Measurements from ENCODE around the gene HMX1. TPM values are rescaled to one million over a fixed set of nuclear protein-coding genes. Genes with fewer than 3 reads are reported as not detected.

Gene HMX1
- total and polyA plus RNA-seq, 2 donors from 2014 or later = not detected

DNA sequence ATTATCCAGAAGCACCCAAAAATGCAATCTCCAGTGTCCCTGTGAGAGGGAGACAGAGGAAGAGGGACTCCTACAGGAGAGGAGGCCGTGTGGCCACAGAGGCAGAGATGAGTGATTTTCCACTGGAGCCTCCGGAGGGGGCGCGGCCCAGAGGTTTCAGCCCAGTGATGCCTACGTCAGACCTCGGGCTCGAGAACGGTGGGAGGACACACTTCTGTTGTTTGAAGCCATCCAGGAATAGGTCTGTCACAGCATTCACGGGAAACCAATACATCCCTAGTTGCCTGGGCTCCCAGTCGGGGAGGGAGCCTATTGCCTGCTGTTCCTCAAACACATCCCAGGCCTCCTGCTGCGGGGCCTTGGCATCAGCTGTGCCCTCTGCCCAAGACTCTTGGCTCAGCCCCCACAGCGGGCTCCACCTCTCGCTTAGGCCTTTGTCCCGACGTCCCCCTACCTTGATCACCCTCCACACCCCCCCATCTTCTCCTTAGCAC is 39.2 kb upstream of the HMX1 start:
- TF ChIP-seq, protein P1, sequence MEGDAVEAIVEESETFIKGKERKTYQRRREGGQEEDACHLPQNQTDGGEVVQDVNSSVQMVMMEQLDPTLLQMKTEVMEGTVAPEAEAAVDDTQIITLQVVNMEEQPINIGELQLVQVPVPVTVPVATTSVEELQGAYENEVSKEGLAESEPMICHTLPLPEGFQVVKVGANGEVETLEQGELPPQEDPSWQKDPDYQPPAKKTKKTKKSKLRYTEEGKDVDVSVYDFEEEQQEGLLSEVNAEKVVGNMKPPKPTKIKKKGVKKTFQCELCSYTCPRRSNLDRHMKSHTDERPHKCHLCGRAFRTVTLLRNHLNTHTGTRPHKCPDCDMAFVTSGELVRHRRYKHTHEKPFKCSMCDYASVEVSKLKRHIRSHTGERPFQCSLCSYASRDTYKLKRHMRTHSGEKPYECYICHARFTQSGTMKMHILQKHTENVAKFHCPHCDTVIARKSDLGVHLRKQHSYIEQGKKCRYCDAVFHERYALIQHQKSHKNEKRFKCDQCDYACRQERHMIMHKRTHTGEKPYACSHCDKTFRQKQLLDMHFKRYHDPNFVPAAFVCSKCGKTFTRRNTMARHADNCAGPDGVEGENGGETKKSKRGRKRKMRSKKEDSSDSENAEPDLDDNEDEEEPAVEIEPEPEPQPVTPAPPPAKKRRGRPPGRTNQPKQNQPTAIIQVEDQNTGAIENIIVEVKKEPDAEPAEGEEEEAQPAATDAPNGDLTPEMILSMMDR (IDR thresholded peaks at IDR 0.05; ENCODE audit: borderline replicate concordance, extremely low read depth, insufficient read depth) = no peak
- peaks cover 3% of the 10 kb centered on the region for H3K27me3 ChIP-seq (ENCODE audit: control insufficient read depth, insufficient read depth, low read length)
- no peak for FAIRE-seq

DNA sequence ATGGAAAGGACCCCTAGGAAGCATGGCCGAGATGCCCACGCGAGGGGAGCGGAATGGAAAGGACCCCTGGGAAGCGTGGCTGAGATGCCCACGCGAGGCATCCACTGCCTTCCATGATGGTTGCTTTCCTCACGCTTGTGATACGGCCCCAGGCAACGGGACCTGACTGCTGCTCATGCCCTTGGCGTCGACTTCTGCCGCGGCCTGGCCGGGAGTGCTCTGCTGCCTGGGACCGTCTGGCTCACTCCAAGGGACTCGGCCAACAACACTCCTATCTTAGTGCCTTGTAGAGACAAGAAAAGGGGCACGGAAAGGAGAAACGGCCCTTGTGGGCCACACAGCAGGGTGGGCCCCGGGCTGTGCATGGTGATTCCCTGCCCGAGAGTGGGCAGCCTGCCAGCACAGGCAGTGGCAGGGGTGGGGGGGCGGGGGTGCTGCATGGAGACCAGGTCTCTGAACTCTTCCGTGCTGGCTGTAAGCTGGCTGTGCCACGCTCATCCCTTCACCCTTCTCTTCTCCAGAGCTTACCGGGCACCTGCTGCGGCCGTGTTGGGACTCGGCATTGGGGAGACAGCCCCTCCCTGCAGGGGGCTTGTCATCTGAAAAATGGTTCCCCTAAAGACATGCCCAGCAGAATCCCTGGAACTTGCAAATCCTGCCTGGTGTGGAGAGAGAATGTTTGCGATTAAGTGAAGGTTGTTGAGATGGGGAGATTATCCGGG is 38.6 kb upstream of the HMX1 start:
- H3K9ac ChIP-seq (ENCODE audit: low read length in 3 of 3) = no peak overlapping the region
- H3K36me3 ChIP-seq (ENCODE audit: control insufficient read depth in 2 of 3, insufficient read depth in 3 of 3, low read length in 3 of 3) = no peaks in the 10 kb centered on the region
- DNase-seq (peak in 3 of 5 donors; percentile 4 to 45 (median 33)), FAIRE-seq (no peak)
- no peaks in the 10 kb centered on the region for H3K4me1 ChIP-seq (ENCODE audit: control insufficient read depth in 2 of 3, insufficient read depth in 2 of 3, low read depth in 1 of 3, low read length in 3 of 3)
- H3K27me3 ChIP-seq (ENCODE audit: control insufficient read depth, insufficient read depth, low read length) = peaks cover 3% of the 10 kb centered on the region
- TF ChIP-seq, protein P1 (IDR thresholded peaks at IDR 0.05; ENCODE audit: borderline replicate concordance, extremely low read depth, insufficient read depth) = no peak
- H3K4me3 ChIP-seq (ENCODE audit: low read length in 3 of 3) = no peak overlapping the region
- H3K9me3 ChIP-seq (ENCODE audit: control insufficient read depth in 2 of 3, insufficient read depth in 1 of 3, low read length in 3 of 3) = no peaks in the 10 kb centered on the region
- intact Hi-C loops (cut with DNase I) = no loop called here
- no peak overlapping the region for H3K27ac ChIP-seq (ENCODE audit: low read depth in 2 of 2, low read length in 2 of 2)

More for the DNA sequence above, 39.2 kb upstream of the HMX1 start:
- H3K4me3 ChIP-seq (ENCODE audit: low read length in 3 of 3) = no peak overlapping the region
- H3K4me1 ChIP-seq (ENCODE audit: control insufficient read depth in 2 of 3, insufficient read depth in 2 of 3, low read depth in 1 of 3, low read length in 3 of 3) = no peaks in the 10 kb centered on the region
- DNase-seq = peak in 2 of 5 donors; percentile 7 to 13
- intact Hi-C loops (cut with DNase I) = no loop called here
- H3K27ac ChIP-seq (ENCODE audit: low read depth in 2 of 2, low read length in 2 of 2) = no peak overlapping the region
- no peak overlapping the region for H3K9ac ChIP-seq (ENCODE audit: low read length in 3 of 3)
- H3K36me3 ChIP-seq (ENCODE audit: control insufficient read depth in 2 of 3, insufficient read depth in 3 of 3, low read length in 3 of 3) = no peaks in the 10 kb centered on the region
- no peaks in the 10 kb centered on the region for H3K9me3 ChIP-seq (ENCODE audit: control insufficient read depth in 2 of 3, insufficient read depth in 1 of 3, low read length in 3 of 3)

DNA sequence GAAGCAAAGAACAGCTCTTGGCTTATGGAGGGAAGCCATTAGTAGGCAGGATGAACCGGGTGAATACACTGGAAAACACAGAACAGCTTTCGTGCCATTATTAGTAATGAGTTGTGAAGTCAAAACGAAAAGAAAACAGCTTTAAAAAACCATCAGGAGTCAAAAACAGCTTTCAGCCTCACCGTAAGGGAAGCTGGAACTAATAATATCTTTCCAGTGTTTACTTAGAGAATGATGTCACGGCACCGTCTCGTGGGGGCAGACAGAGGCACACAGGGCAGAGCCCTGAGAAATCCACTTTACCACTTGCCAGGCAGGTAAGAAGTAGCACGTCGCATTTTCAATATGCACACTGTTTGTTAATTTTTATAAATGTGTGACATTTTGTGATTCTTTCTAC is 37.9 kb upstream of the HMX1 start:
- no peak overlapping the region for H3K4me3 ChIP-seq (ENCODE audit: low read length in 3 of 3)
- H3K36me3 ChIP-seq (ENCODE audit: control insufficient read depth in 2 of 3, insufficient read depth in 3 of 3, low read length in 3 of 3) = no peaks in the 10 kb centered on the region
- FAIRE-seq (no peak), DNase-seq (no peak)
- H3K4me1 ChIP-seq (ENCODE audit: control insufficient read depth in 2 of 3, insufficient read depth in 2 of 3, low read depth in 1 of 3, low read length in 3 of 3) = no peaks in the 10 kb centered on the region
- TF ChIP-seq, protein P1 (IDR thresholded peaks at IDR 0.05; ENCODE audit: borderline replicate concordance, extremely low read depth, insufficient read depth) = no peak
- intact Hi-C loops (cut with DNase I) = no loop called here
- peaks cover 3% of the 10 kb centered on the region for H3K27me3 ChIP-seq (ENCODE audit: control insufficient read depth, insufficient read depth, low read length)
- no peak overlapping the region for H3K9ac ChIP-seq (ENCODE audit: low read length in 3 of 3)
- no peaks in the 10 kb centered on the region for H3K9me3 ChIP-seq (ENCODE audit: control insufficient read depth in 2 of 3, insufficient read depth in 1 of 3, low read length in 3 of 3)
- H3K27ac ChIP-seq (ENCODE audit: low read depth in 2 of 2, low read length in 2 of 2) = no peak overlapping the region

Measured in kidney (tissue), 14 donors.